Activated CD4-positive, alpha-beta T cell treated with anti-CD3 and anti-CD28 coated beads, Interleukin-10, Interleukin-2, amounts not matched to agents 100 ng/mL and 50 ng/mL, durations not matched to agents 16 hours and 8 hours (primary cell): ENCODE data around the gene RHEB.

Source experiments
- DNase-seq: peaks from one replicate; pipeline ENCODE4 v3.0.0-alpha.2; 2020

RHEB gene

DNA sequence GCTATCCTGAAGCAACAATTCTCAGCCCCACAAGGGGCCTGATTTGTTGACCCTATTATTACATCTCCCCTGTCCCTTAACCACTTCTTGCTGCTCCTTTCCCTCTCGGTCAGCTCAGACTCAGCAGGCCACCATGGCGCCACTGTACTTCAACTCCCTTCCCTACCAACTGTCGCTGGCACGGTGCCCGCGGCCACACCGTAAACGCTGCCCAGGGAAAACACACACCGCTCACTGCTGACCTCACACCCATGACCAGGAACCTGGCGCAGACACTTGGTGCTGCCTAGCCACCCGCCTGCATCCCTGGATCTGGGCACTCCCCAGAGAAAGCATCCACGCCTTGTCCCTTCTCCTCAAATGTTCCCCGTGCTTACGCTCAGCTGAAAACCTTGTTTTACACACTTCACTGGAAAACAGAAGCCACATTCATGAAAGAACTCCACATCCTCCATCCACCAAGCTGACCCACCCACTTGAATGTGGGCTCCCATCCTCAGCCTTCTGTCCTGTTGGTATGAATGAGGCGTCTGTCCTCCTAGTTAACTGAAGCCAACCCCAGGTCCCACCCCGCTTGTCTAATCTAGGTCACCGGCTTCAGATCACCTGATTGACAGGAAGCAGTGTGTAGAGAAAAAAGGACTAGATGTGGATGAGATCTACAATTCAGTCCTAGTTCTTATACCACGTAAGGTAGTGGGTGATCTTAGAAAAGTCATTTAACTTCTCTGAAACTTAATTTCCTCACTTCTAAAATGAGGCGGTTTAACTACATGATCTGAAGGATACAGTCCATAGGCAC, 51.3 kb downstream of the RHEB start:
- DNase-seq: no peak

DNA sequence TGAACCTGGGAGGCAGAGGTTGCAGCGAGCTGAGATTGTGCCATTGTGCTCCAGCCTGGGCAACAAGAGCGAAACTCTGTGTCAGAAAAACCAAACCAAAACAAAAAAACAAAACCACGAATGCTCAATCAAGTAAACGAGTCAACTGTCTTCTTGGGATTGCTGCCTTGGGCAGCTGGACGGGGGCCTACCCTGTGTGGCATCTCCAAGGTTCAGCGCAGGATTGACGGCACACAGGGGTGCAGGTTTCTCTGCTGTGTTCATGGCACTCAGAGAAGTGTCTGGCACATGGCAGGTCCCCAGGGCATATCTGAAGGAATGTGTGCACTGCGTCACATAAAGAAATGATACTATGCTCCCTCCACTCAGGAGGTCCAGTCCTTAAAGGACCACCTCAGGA, 54.5 kb downstream of the RHEB start:
- DNase-seq: no peak

DNA sequence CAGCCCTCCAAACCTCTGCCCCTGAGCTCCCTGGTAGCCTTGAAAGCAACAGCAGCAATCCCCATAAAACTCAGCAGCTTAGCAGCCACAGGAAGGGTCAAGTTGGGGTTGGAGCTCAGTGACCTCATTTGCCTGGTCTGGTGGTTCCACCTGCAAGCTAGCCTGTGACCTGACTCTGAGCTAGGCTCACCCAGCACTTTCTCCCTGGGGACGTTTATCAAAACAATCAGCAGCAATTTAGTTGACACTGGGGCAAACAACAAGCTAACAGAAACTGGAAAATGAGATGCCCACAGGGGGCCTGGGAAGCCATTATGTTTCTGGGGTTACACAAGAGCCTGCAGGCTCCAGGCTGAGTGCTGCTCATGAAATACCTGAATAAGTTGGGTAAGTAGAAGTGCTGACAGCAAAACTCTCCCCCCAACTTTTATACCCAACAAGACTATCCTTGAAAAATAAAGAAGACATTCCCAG, 57.4 kb downstream of the RHEB start:
- no peak for DNase-seq

DNA sequence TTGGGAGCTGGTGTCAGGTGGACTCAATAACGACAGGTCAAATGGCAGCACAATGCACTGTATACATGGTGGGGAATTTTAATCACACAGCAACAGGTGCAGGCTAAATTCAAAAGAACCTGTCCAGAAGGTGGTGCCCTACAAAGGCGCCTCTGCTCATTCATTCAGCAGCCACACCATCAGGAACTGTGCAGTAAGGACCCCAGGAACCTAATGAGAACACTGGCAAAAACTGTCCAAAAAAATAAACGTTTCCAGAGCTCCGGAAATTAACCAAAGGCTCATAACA, 57.8 kb downstream of the RHEB start:
- DNase-seq: no peak

DNA sequence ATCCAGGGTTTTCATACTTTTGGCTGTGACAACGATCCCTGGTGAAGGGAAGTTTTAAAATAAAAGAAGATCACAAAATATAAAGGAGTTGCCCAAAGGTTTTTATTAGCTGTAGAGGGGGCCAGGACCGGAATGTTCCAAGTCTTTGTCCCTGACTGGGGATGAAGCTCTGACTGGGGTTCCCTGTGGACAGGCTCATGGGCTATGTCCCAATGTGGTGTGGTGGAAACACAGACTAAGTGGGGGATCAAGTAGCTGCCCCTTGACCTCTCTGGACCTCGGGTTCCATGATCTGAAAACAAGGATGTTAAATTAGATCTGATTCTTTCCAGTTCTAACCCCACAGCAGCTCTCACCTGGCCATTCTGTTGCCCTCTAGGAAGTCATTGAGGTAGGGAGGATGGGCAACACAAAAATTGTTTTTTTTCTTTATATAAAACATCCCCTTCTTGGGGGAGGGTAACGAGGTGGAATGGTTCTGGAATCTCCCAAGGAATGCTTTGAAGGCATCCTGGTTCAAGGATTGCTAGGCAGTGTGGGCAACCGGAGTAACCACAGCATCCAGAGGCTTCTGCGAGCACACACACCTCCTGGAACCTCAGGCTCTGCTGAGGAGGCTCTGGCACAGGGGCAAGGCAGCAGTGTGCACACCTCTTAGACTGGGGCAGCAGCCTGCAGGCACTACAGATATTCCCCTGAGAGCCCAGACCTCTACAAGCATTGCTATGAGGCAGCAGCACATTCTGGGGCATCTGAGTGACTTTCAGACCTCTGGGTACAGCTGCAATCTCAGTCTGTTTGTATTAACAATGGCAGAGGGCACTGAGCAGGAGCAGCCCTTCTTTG, 58.4 kb downstream of the RHEB start:
- no peak for DNase-seq

DNA sequence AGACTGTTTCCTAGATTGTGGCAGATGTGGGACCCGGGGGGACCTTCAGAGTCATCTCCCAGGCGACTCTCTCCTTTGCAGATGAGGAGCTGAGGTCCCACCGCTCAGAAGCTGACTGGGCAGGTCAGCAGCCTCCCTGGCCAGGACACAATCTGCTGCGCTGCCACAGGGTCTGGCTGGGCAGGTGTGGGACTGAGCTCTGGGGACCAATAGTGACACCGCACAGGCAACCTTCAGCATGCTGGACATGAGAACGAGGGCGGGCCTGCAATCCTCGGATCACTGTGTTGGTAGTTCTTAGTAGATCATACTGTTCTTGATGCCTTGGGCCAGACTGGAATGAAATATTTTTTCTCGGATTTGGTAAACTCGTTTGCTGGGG, 59.2 kb downstream of the RHEB start:
- no peak for DNase-seq

DNA sequence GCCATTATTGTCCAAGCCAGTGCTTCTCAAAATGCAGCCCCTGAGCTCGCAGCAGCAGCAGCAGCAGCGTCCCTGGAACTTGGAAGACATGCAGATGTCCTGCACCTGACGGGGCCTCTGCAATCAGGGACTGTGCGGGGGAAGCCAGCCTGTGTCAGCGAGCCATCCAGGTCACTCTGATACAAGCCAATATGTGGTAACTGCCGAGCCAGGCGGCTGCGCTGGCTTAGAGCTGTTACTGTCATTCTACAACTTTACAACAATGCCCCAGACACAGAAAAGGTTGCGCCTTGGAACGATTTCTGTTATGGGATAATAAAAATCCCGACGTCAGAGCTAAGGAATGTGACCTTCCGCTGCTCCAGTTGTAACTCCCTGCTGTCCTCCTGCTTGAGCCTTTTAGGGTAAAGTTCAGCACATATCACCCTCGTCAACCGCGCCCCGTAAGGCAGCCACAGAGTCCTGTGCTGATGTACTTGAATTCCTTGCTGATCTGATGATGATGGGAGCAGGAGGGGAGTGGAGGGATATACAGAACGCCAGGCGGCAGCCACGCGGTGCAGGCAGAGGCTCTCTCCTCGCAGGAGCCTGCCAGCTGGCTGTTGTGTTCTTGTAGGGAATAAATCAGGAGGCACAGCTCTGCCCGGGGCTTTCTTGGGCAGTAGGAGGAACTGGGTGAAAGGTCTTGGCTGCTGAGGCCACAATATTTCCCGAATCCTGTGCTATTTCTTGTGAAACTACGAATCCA, 59.8 kb downstream of the RHEB start:
- DNase-seq: no peak

DNA sequence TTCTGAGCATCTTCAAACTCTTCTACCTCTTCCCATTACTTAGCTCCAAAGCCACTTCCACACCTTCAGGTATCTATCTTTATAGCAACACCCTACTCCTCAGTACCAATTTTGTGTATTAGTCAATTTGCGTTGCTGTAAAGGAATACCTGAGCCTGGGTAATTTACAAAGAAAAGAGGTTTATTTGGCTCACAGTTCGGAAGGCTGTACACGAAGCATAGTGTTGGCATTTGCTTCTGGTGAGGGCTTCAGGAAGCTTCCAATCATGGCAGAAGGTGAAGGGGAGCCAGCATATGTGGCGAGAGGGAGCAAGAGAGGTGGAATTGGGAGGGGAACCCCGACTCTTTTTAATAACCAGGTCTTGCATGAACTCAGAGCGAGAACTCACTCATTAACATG, 62.2 kb downstream of the RHEB start:
- DNase-seq: no peak

DNA sequence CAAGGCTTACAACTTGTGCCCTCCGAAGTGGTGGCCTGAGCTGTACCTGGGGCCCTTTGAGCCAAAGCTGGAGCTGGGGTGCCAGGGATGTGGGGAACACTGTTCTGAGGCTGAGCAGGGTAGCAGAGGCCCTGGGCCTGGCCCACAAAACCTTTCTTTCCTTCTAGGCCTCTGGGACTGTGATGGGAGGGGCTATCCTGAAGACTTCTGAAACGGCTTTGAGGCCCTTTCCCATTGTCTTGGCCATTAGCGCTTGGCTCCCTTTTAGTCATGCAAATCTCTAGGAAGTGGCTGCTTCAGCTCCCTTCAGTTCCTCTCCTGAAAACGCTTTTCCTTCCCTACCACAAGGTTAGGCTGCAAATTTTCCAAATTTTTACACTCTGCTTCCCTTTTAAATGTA, 62.9 kb downstream of the RHEB start:
- DNase-seq: no peak

DNA sequence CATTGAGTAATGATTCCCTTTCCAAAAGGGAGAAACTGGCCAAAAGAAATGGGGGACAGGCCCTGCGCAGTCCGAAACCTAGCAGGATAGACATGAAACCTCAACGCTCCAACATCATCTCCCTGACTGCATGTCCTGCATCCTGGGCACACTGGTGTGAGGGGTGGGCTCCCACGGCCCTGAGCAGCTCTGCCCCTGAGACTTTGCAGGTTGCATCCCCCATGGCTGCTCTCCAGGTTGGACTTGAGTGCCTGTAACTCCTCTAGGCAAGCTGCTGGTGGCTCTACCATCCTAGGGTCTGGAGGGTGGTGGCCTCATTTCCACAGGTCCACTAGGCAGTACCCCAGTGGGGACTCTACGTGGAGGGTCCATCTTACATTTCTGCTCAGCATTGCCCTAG, 63.4 kb downstream of the RHEB start:
- no peak for DNase-seq

DNA sequence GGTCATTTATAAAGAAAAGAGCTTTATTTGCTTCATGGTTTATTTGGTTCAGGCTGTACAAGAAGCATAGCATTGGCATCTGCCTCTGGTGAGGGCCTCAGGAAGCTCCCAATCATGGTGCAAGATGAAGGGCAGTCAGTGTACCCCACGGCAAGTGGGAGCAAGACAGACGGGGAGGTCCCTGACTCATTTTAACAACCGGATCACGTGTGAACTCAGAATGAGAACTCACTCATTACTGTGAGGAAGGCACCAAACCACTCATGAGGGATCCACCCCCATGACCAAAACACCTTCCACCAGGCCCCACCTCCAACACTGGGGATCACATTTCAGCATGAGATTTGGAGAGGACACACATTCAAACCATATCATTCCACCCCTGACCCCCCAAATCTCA, 64.0 kb downstream of the RHEB start:
- no peak for DNase-seq

DNA sequence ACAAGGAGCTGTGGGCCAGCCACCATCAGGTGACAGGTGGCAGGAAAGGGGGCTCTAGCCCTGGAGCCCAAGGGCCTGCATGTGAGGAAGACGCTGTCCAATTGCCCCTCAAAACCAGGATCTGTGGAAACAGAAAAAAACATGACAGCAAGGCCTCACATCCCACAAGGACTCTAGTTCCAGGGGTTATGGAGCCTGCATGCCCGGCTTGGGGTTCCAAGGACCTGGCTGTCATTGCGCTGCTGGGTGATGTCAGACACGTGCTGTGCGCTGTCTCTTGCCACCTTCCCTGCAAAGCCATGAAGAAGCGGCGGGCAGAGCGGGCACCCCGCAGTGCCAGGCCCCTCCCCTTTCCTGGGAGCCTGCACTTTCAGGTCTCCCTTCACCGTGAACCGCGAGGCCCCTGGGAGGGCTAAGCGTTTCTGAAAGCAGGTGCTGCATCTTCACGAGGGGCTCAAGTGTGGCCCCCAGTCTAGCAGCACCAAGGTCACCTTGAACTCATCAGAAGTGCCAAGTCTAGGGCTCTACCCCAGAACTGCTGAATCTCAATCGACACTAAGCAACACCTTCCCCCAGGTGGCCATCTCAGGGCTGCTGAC, 64.7 kb downstream of the RHEB start:
- DNase-seq: no peak

DNA sequence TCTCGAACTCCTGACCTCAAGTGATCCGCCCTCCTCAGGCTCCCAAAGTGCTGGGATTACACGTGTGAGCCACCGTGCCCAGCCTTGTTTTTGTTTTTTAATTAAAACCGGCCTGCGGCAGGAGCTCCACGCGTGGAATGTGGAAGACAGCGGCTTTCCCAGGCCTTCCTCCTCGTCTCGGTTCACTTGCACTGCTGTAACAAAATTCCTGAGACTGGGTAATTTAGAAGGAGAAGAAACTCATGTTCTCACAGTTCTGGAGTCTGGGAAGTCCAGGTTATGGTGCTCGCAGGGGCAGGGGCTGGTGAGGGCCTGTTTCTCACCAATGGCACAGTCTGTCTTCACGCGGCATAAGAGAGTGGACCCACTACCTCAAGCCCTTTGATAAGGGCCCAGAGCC, 65.4 kb downstream of the RHEB start:
- no peak for DNase-seq

DNA sequence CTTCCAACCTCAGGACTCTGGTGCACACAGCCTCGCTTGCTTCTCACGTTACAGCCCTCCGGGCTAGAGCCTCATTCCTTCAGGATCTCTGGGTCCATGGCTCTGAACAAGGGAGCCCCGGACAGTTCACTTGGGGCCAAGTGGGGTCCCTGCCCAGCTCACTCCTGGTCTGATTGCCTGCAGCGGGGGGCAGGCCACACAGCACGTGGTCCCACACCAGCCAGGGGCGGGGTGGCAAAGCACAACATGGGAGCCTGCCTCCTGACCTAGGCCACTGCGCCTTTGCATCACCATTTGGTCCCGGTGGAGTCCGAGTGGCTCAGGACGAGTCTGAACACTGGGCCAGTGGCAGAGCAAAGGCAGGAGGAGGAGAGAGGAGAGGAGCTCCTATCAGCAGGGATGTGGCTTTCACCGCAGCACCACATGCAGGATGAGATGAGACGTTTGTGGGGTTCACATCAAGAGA, 66.3 kb downstream of the RHEB start:
- DNase-seq: no peak

DNA sequence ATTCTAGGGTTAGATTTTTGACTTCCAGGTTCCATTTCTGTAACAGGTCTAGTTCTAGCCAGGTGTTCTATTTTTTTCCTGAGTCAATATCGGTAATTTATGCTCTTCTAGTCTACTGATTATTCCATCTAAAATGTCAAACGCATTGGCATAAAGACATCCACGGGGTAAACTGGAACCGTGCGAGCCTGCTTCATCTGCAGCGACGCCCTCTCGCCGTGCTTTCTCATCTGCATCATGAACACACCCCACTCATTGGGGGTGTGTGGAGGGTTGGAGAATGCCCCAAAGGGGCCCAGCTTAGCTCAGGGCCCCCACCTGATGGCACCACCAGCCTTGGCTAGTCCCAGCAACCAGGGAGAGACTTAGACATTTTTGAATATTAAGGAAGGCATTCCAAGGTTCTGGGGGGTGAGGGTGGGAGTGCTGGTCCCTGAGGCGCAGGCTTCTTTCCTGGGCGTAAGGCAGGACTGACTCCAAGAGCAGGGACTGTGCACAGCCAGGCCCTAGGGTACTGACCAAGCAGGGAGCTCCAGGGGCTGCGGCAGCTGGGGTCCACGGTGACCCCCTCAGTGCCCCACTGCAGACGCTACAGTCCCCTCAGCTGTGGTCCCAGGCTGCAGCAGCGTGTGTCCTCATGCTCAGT, 66.9 kb downstream of the RHEB start:
- no peak for DNase-seq

DNA sequence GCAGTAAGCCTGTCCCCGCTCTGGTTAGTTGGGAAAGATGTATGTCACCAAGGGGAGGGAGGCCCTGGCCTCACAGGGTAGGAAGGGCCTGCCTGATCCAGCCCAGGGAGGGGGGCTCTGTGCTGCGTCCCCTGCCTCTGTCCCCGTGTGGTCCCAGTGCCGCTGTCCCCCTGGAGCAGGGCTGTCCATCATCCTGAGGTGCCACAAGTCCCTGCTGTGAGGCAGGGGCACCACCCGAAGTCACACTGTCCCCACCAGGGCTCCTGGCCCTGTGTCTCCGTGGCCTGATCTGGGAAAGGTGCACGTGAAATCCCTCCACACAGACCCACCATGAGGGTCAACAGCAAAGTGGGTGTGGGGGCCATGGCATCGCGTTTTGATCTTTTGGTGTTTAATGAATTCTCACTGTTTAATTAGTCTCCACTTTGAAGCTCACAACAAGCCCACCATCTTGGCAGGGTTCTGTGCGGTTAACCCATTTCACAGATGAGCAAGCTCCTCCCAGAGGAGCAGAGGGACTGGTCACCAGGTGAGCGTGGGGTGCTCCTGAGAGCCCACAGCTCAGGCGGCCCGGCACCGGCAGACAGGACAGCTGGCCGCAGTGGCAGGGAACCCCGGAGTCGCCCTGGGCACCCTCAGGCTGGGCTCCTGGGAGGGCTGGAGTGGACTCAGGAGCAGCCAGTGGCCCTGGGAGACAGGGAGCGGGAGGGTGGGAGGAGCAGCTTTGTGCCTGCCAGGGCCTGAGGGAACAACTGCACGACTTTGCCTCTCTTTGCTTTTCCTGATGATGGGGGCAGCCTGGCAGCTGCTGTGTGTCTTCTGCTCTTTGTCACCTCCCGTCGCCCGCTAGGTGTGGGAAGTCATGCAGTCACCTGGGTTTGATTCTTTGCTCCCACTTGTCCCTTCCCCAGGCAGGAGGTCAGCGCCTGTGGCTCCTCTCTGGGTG, 67.8 kb downstream of the RHEB start:
- no peak for DNase-seq

DNA sequence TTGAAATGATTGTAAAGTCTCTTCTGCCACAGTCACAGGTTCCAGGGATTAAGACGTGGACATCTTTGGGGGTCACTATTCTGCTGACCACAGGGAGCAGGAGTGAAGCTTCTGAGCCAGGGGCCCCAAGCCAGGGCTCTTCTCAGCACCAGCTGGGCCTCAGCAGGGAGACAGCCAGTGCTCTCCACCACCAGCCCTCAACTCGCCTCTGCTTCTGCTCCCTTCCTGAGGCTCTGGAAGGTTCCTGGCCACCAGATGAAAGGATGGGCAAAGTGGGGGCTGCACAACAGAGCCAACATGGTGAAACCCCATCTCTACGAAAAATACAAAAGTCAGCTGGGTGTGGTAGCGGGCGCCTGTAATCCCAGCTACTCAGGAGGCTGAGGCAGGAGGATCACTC, 68.5 kb downstream of the RHEB start:
- no peak for DNase-seq

DNA sequence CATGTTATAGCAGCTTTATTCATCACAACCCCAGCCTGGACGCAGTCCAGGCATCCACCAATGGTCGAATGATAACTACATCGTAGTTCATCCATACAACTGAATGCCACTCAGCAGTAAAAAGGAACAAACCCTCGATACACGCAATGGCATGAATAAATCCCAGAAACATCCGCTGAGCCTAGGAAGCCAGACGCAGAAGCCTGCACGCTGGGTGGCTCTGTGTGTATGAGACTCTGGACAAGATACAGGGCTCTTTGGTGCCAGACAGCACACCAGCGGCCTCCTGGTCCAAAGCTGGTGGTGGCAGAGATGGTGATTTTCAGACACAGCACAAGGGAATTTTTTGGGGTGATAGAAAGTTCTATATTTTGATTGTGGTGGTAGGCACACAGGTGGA, 69.7 kb downstream of the RHEB start:
- DNase-seq: no peak

DNA sequence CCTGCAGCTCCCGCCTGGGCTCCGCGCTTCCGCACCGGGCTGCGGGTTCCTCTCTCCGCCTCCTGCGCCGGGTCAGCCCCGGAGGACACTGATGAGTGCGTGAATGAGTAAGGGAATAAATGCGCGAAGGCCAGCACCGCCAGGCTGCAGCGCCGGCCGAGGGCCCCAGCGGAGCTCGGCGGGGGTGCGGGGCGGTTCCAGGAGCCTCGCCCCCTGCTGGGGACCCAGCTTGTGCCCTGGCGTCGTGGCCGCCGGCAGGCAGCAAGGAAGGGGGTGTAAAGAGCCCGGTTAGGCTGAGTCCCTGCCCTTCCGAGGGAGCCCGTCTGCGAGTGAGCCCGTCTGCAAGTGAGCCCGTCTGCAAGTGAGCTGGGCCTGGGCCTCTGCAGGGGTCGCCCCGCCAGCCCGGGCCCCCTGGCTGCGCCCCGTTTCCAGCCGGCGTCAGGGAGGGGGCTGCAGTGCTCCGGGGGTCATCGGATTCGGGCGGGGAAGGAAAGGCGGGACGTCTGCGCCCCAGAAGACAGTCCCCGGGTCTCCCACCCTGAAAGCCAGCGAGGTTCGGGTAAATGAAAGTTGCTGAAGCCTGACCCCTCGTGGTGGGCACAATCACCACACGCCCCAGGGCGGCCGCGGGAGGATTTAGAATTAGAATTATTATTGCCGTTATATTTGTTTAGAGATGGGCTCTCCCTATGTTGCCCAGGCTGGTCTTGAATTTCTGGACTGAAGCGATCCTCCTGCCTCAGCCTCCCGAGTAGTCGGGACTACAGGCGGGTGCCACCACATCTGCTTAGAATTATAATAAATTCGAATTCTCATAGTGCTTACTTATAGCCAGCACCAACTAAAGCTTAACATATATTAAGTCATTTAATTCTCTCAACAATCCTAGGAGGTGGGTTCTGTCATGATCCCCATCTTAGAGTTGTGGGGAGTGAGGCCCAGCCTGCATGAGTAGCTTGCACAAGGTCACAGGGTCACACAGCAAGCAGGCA, 71.1 kb downstream of the RHEB start:
- peak; percentile 67 for DNase-seq

DNA sequence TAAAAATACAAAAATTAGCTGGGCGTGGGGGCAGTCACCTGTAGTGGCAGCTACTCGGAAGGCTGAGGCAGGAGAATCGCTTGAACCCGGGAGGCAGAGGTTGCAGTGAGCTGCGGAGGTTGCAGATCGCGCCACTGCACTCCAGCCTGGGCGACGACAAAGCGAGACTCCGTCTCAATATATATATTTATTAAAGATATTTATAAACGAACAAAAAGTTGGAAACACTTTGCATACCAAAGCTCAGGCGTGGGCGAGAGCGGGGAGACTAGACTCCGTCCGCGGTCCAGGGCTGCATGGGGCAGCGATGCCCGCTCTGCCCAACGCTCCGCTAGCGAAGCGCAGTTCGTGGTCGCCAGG, 71.8 kb downstream of the RHEB start:
- DNase-seq: no peak
